Choroid plexus epithelial cell (primary cell): Measurements from ENCODE around the gene FIGNL1.

ENCODE experiments used
- DNase-seq: peaks from one replicate; pipeline ENCODE4 v3.0.0-alpha.2; 2010; ENCODE audit warnings: low read depth
- H3K4me3 ChIP-seq: 2 replicates; pipeline ENCODE4 v1.5.1; 2011; ENCODE audit warnings: low read depth, mild to moderate bottlenecking, control low read depth, low read length, moderate library complexity
- TF ChIP-seq, protein P1 (sequence below): conservative IDR thresholded peaks from 2 replicates; pipeline ENCODE4 v1.5.1; 2011; ENCODE audit warnings: low read depth, mild to moderate bottlenecking, control low read depth, inconsistent platforms, low read length, moderate library complexity

FIGNL1 gene

DNA sequence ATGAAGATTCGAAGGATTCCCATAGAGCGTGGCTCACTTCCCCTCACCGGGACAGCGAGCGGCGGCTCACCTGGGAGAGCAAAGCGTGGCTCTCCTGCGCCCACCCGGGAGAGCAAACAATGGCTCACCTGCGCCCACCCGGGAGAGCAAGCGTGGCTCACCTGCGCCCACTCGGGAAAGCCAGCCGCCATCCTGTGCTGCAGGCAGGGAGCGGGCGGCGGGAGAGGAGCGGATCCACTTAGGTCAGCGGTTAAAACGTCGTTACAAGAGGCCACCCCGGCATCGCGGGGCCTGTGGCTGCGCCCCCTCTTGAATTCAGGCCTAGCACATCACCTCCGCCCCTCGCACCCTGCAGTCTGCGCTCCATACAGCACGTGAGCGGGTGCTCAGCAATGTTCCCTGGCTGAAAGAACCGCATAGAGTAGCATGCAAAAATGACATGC is 461 bp upstream of the FIGNL1 start:
- H3K4me3 ChIP-seq = peak overlapping the region; percentile 70
- TF ChIP-seq, protein P1, sequence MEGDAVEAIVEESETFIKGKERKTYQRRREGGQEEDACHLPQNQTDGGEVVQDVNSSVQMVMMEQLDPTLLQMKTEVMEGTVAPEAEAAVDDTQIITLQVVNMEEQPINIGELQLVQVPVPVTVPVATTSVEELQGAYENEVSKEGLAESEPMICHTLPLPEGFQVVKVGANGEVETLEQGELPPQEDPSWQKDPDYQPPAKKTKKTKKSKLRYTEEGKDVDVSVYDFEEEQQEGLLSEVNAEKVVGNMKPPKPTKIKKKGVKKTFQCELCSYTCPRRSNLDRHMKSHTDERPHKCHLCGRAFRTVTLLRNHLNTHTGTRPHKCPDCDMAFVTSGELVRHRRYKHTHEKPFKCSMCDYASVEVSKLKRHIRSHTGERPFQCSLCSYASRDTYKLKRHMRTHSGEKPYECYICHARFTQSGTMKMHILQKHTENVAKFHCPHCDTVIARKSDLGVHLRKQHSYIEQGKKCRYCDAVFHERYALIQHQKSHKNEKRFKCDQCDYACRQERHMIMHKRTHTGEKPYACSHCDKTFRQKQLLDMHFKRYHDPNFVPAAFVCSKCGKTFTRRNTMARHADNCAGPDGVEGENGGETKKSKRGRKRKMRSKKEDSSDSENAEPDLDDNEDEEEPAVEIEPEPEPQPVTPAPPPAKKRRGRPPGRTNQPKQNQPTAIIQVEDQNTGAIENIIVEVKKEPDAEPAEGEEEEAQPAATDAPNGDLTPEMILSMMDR = no peak
- DNase-seq = no peak

DNA sequence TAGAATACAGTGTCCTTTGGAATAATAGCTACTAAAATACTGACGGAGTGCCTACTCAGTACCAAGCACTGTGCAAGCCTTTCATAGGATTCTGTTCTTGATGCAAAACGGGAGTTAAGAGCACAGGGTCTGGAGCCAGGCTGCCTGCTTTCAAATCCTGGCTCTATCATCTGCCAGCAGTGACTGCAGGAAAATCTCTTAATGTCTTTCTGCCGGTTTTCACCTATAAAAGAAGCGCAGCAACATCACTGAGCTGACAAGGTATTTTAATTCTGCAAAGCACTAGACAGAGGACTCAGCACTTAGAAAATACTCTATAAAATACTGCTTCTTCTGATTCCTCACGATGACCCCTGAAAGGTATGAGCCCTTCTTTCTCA is 659 bp downstream of the FIGNL1 start:
- no peak for DNase-seq
- TF ChIP-seq, protein P1 = no peak
- H3K4me3 ChIP-seq = peak overlapping the region; percentile 70

DNA sequence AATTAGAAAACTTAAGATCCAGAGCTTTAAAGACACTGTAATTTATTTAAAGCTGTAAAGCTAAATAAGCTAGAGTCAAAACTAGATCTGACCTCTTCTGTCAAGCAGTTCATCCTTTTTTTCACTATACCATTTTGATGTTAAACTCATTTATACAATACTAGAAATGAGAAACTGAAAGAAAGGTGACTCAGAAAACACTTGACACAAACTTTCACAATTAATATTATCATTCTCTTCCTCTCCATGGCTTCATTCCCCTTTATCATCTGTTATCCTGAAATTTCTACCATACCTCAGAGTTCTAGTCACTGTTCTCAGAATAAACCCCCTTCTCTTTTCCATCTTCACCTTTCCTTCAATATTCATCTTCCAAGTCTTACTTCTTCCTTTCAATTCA is 1.3 kb downstream of the FIGNL1 start:
- TF ChIP-seq, protein P1 = no peak
- H3K4me3 ChIP-seq = no peak overlapping the region
- DNase-seq = no peak

DNA sequence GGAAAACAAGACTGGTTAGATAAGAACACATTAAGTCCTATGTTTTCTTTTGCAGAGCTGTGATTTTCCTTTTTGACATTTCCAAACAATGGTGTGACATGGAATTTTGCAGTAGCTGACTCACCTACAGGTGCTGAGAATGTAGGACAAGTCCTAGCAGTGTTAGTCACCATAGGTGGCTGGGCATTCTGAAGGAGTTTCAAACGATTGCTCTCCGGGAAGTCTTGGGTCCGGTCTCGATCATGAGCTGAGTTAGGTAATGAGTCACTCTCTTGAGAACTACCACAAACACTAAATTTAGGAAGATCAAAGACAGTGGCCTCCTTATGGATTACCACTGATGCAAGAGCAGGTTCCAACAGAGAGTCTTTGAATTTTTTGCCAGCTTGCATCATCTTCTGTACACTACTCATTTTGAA is 3.6 kb downstream of the FIGNL1 start:
- H3K4me3 ChIP-seq = no peak overlapping the region
- TF ChIP-seq, protein P1 = no peak

DNA sequence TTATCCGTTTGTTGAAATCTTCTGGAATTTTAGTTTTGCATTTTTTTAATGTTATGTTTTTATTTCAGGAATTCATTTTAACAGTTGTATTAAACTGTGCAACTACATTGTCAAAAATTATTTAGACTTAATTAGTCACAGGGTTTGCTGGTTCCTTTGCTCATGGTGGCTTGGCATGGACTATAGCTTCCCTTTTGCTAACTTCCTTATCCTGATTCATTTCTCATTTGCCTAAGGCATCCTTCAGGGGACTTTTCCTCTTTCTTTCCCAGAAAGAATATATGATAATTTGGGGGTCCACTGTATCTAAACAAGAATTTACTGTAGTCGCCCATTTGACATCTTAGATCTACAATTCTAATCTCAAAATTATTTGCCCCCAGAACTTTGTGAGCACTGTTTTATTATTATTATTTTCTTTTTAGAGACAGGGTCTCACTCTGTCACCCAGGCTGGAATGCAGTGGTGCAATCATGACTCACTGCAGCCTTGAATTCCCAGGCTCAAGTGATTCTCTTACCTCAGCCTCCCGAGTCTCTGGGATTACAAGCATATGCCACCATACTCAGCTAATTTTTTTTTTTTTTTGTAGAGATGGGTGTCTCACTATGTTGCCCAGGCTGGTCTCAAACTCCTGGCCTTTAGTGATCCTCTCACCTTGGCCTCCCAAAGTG is 13.9 kb downstream of the FIGNL1 start:
- peak; percentile 80 for DNase-seq
- TF ChIP-seq, protein P1 = no peak
- no peak overlapping the region for H3K4me3 ChIP-seq

More for the DNA sequence above, 3.6 kb downstream of the FIGNL1 start:
- DNase-seq = peak; percentile 88

DNA sequence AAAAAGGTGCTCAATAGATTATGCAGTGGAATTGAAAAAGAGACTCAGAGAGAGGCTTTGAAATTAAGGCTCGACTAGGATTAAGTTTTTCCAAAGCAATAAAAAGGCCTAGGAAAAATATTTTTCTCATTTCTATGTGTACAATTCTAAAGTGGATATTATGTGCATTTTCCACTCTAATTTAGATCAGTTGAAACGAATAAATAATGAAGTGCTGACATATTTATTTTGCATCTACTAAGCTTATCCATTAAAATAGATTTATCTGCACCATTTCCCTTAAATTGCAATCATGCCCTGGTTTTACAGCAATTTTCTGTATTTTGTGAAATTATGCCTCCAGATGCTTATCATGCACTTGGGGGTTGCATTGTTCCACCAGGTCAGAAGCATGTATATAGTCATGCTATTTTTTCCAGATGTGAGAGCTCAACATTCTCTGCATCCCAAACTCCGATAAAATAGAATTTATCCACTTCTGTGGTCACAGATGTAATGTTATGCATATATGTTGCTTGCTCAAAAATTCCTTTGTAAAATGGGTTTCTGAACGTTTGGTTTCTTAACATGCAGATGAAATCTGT is 18.3 kb downstream of the FIGNL1 start:
- TF ChIP-seq, protein P1 = no peak
- DNase-seq = no peak
- H3K4me3 ChIP-seq = no peak overlapping the region

DNA sequence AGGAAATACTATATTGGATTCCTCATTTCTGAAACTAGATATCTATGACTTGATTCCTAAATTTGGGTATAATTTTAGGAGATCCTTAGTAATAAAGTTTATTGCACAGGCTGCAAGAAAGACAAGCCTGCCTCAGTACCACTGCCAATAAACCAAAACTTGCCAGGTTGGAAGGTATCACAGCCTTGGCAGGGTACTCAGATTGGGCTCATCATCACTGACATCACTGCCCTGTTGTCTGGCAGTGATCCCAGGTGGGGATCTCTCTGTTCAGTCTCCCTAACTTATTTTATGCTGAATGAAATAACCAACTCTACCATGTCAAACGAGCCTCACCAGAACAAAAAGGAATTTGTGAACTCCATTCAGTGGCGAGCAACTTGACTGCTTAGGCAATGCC is 18.8 kb downstream of the FIGNL1 start:
- DNase-seq = no peak
- no peak overlapping the region for H3K4me3 ChIP-seq
- TF ChIP-seq, protein P1 = no peak
